Tongue (tissue), 2 donors: Measurements from ENCODE around the gene RASGRF2. TPM values are rescaled to one million over a fixed set of nuclear protein-coding genes. Genes with fewer than 3 reads are reported as not detected.
A peak's percentile ranks its signal among the peaks of the same experiment; 100 is the strongest.
"Not testable (repeated sequence)": the region's sequence is repeated elsewhere in the genome, so short reads cannot be mapped to it uniquely, and the experiment has no call there.

Source experiments
- DNase-seq: peaks from one replicate; pipeline ENCODE4 v3.0.0-alpha.2; 2015
- total RNA-seq: library from RNA; depleted of rRNA; stranded (reverse); fragments of >200 nt; gene quantifications from one replicate; pipeline ENCODE4 v1.2.3, GENCODE V29; 2014

RASGRF2 gene
- total RNA-seq, 1 donor from 2014 or later: 3.8 TPM

- DNase-seq: no peak
Measured at GRCh38 chr5:81075041-81075440, 114.9 kb downstream of the RASGRF2 start.

- DNase-seq: no peak
Measured at GRCh38 chr5:81077105-81077504, 116.9 kb downstream of the RASGRF2 start.

- DNase-seq: no peak
Measured at GRCh38 chr5:81078930-81079329, 118.8 kb downstream of the RASGRF2 start.

GRCh38 chr5:81080809-81081460 is 120.8 kb downstream of the RASGRF2 start:
- DNase-seq: no peak

GRCh38 chr5:81081461-81081835 is 121.3 kb downstream of the RASGRF2 start:
- no peak for DNase-seq

- DNase-seq: no peak
Measured at GRCh38 chr5:81086881-81087281, 126.7 kb downstream of the RASGRF2 start.

- DNase-seq: no peak
Measured at GRCh38 chr5:81091199-81091598, 131.0 kb downstream of the RASGRF2 start.

GRCh38 chr5:81093536-81094196 is 133.5 kb downstream of the RASGRF2 start:
- no peak for DNase-seq

GRCh38 chr5:81095835-81096234 is 135.7 kb downstream of the RASGRF2 start:
- no peak for DNase-seq

GRCh38 chr5:81097713-81098112 is 137.6 kb downstream of the RASGRF2 start:
- DNase-seq: no peak

- DNase-seq: no peak
Measured at GRCh38 chr5:81105261-81105877, 145.2 kb downstream of the RASGRF2 start.

- no peak for DNase-seq
Measured at GRCh38 chr5:81115261-81115660, 155.1 kb downstream of the RASGRF2 start.

GRCh38 chr5:81117566-81117965 is 157.4 kb downstream of the RASGRF2 start:
- DNase-seq: no peak

- no peak for DNase-seq
Measured at GRCh38 chr5:81121273-81121672, 161.1 kb downstream of the RASGRF2 start.

GRCh38 chr5:81121836-81122630 is 161.9 kb downstream of the RASGRF2 start:
- DNase-seq: peak; percentile 5

- not testable (repeated sequence) for DNase-seq
Measured at GRCh38 chr5:81124689-81125088, 164.5 kb downstream of the RASGRF2 start.

GRCh38 chr5:81125959-81126358 is 165.8 kb downstream of the RASGRF2 start:
- no peak for DNase-seq

- no peak for DNase-seq
Measured at GRCh38 chr5:81128416-81128815, 168.3 kb downstream of the RASGRF2 start.

GRCh38 chr5:81132381-81132780 is 172.2 kb downstream of the RASGRF2 start:
- DNase-seq: no peak

GRCh38 chr5:81134066-81134465 is 173.9 kb downstream of the RASGRF2 start:
- no peak for DNase-seq

GRCh38 chr5:81134566-81134965 is 174.4 kb downstream of the RASGRF2 start:
- no peak for DNase-seq

- no peak for DNase-seq
Measured at GRCh38 chr5:81136557-81136956, 176.4 kb downstream of the RASGRF2 start.

GRCh38 chr5:81137833-81138232 is 177.7 kb downstream of the RASGRF2 start:
- DNase-seq: no peak
